MM.1S (cell line): ENCODE measurements around the gene CMPK1.
"Not testable (repeated sequence)": the region's sequence is repeated elsewhere in the genome, so short reads cannot be mapped to it uniquely, and the experiment has no call there.

Experiments used
- EZH2 ChIP-seq: fragments of 300-600 bp; sonication (generic); optimal IDR thresholded peaks from 2 replicates; pipeline ENCODE3; 2017; ENCODE audit warnings: low read depth, mild to moderate bottlenecking, antibody characterized with exemption, low read length, mixed read lengths
- EZH2phosphoT487 ChIP-seq: fragments of 300-600 bp; sonication (generic); IDR thresholded peaks from 2 replicates; pipeline ENCODE4 v1.6.1; 2018; ENCODE audit warnings: antibody characterized with exemption, low read length
- TF ChIP-seq, protein P1 (sequence below): fragments of 300-600 bp; sonication (generic); IDR thresholded peaks from 2 replicates; pipeline ENCODE4 v1.5.1; 2016; ENCODE audit warnings: antibody characterized with exemption, low read length, mixed read lengths

DNA sequence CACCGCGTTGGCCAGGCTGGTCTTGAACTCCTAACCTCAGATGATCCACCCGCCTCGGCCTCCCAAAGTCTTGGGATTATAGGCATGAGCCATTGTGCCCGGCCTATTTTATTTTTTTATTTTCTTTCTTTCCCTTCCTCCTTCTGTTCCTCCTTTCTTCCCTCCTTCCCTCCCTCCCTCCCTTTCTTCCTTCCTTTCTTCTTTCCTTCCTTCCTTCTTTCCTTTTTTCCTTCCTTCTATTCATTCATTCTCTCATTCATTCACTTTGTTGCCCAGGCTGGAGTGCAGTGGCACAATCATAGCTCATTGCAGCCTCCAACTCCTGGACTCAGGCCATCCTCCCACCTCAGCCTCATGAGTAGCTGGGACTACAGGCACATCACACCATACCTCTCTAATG, 13.4 kb downstream of the CMPK1 start:
- not testable (repeated sequence) for TF ChIP-seq EZH2, EZH2phosphoT487
- TF ChIP-seq, protein P1, sequence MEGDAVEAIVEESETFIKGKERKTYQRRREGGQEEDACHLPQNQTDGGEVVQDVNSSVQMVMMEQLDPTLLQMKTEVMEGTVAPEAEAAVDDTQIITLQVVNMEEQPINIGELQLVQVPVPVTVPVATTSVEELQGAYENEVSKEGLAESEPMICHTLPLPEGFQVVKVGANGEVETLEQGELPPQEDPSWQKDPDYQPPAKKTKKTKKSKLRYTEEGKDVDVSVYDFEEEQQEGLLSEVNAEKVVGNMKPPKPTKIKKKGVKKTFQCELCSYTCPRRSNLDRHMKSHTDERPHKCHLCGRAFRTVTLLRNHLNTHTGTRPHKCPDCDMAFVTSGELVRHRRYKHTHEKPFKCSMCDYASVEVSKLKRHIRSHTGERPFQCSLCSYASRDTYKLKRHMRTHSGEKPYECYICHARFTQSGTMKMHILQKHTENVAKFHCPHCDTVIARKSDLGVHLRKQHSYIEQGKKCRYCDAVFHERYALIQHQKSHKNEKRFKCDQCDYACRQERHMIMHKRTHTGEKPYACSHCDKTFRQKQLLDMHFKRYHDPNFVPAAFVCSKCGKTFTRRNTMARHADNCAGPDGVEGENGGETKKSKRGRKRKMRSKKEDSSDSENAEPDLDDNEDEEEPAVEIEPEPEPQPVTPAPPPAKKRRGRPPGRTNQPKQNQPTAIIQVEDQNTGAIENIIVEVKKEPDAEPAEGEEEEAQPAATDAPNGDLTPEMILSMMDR = not testable (repeated sequence)
